ENCODE data around the gene TPI1.

GRCh38 chr12:6827437-6827911 is 39.9 kb upstream of the TPI1 start:
- no peak for TF ChIP-seq CTCF (conservative IDR thresholded peaks at IDR 0.05 in 1 of 2, IDR thresholded peaks at IDR 0.05 in 1 of 2; ENCODE audit: extremely low read depth in 1 of 2, insufficient read depth in 1 of 2, low read depth in 1 of 2, low read length in 2 of 2)
- TF ChIP-seq EZH2 (IDR thresholded peaks at IDR 0.05; ENCODE audit: borderline replicate concordance, low read length): peak; percentile 5

All from mammary epithelial cell (primary cell).